Hepatocyte (in vitro differentiated cells): ENCODE measurements around the gene CTAGE9.

Experiments used
- EZH2 ChIP-seq: fragments of 200-600 bp; sonication (generic); IDR thresholded peaks from 2 replicates; pipeline ENCODE4 v1.6.1; 2016; ENCODE audit warnings: antibody characterized with exemption, mild to moderate bottlenecking, borderline replicate concordance
- EZH2phosphoT487 ChIP-seq: fragments of 200-600 bp; sonication (generic); IDR thresholded peaks from one replicate; pipeline ENCODE4 v1.6.1; 2018; ENCODE audit warnings: antibody characterized with exemption, mild to moderate bottlenecking, low read depth, moderate library complexity; ENCODE audit not compliant: unreplicated experiment, severe bottlenecking
- TF ChIP-seq, protein P1 (sequence below): fragments of 200-600 bp; sonication (generic); IDR thresholded peaks from 2 replicates; pipeline ENCODE4 v1.5.1; 2016; ENCODE audit warnings: antibody characterized with exemption, mild to moderate bottlenecking; ENCODE audit not compliant: poor library complexity

- TF ChIP-seq, protein P1, sequence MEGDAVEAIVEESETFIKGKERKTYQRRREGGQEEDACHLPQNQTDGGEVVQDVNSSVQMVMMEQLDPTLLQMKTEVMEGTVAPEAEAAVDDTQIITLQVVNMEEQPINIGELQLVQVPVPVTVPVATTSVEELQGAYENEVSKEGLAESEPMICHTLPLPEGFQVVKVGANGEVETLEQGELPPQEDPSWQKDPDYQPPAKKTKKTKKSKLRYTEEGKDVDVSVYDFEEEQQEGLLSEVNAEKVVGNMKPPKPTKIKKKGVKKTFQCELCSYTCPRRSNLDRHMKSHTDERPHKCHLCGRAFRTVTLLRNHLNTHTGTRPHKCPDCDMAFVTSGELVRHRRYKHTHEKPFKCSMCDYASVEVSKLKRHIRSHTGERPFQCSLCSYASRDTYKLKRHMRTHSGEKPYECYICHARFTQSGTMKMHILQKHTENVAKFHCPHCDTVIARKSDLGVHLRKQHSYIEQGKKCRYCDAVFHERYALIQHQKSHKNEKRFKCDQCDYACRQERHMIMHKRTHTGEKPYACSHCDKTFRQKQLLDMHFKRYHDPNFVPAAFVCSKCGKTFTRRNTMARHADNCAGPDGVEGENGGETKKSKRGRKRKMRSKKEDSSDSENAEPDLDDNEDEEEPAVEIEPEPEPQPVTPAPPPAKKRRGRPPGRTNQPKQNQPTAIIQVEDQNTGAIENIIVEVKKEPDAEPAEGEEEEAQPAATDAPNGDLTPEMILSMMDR, result no peak
- TF ChIP-seq EZH2phosphoT487 (no peak), EZH2 (no peak)
Observed at GRCh38 chr6:131688286-131688685, 22.5 kb downstream of the CTAGE9 start.
